Peyer's patch (tissue), 4 donors: ENCODE measurements around the gene QSER1.

Experiments
- CTCF ChIP-seq, 6 experiments: fragments of 450-650 bp in 4 of 6; fragments of 200-600 bp in 2 of 6; sonication (generic) in 1 of 6; IDR thresholded peaks; one replicate each; pipeline ENCODE4 v1.5.1; 2017 to 2019; ENCODE audit warnings: antibody characterized with exemption in 6 of 6, mild to moderate bottlenecking in 3 of 6, moderate library complexity in 1 of 6
- POLR2A ChIP-seq, 2 donors: fragments of 450-650 bp; IDR thresholded peaks; one replicate each; pipeline ENCODE4 v1.5.1; 2017; ENCODE audit warnings: antibody characterized with exemption in 2 of 2, mild to moderate bottlenecking in 2 of 2, moderate library complexity in 2 of 2

- TF ChIP-seq POLR2A (IDR thresholded peaks at IDR 0.05) (no peak), CTCF (IDR thresholded peaks at IDR 0.05) (no peak)
Observed at GRCh38 chr11:32864555-32864954, 28.1 kb upstream of the QSER1 start.
